ENCODE data around the gene HOXA3. TPM values are rescaled to one million over a fixed set of nuclear protein-coding genes. Genes with fewer than 3 reads are reported as not detected.

Gene HOXA3
- total RNA-seq, 1 experiment from 2014 or later: not detected

GRCh38 chr7:27145914-27146412, 6.4 kb downstream of the HOXA3 start:
- Histone ChIP-seq H4K20me1 (ENCODE audit: control insufficient read depth, insufficient read depth, insufficient read length) (no peaks in the 10 kb centered on the region), H2AFZ (ENCODE audit: low read length) (no peak overlapping the region), H3K23ac (ENCODE audit: insufficient read length, low read depth, low read length) (no peak overlapping the region), H3K23me2 (ENCODE audit: insufficient read length, low read depth, low read length, poor library complexity, severe bottlenecking) (peaks cover 14% of the 10 kb centered on the region), H3K4ac (ENCODE audit: low read depth, low read length) (no peak overlapping the region), H2BK20ac (ENCODE audit: low read depth, low read length, poor library complexity, severe bottlenecking) (no peak overlapping the region), H3K9ac (ENCODE audit: extremely low read depth, insufficient read length, low read length) (no peak overlapping the region), H3K18ac (ENCODE audit: insufficient read length, low read depth, low read length) (no peak overlapping the region), H2BK15ac (ENCODE audit: low read depth, low read length) (no peak overlapping the region), H3T11ph (ENCODE audit: low read length) (no peak overlapping the region), H3K9me3 (ENCODE audit: control insufficient read depth, low read depth, low read length) (no peaks in the 10 kb centered on the region), H4K91ac (ENCODE audit: insufficient read length, low read depth, low read length) (no peak overlapping the region), H3K27me3 (ENCODE audit: insufficient read depth, low read length) (peaks cover 94% of the 10 kb centered on the region), H2BK5ac (ENCODE audit: insufficient read length, low read length) (no peak overlapping the region), H4K5ac (ENCODE audit: insufficient read length, low read depth, low read length) (no peak overlapping the region), H3K14ac (ENCODE audit: insufficient read depth, low read length) (no peak overlapping the region), H3K4me2 (ENCODE audit: insufficient read depth, insufficient read length, low read length) (no peak overlapping the region), H3K79me1 (ENCODE audit: insufficient read depth, low read depth, low read length, poor library complexity, severe bottlenecking) (no peaks in the 10 kb centered on the region), H2BK12ac (ENCODE audit: insufficient read length, low read depth, low read length) (no peak overlapping the region), H3K27ac (ENCODE audit: insufficient read length, low read depth, low read length) (no peak overlapping the region), H3K79me2 (ENCODE audit: insufficient read depth, low read length) (no peaks in the 10 kb centered on the region), H3K56ac (ENCODE audit: insufficient read length, low read depth, low read length) (no peak overlapping the region), H2AK5ac (ENCODE audit: insufficient read length, low read length) (no peak overlapping the region), H4K8ac (replicated peaks; ENCODE audit: insufficient read length, low read depth, low read length) (no peak overlapping the region), H2BK120ac (ENCODE audit: low read depth, low read length, poor library complexity, severe bottlenecking) (no peak overlapping the region), H3K4me1 (ENCODE audit: insufficient read depth, low read length) (no peaks in the 10 kb centered on the region)
- no peak overlapping the region for H3K27ac Mint-ChIP-seq
- peaks cover 100% of the 10 kb centered on the region for H3K27me3 Mint-ChIP-seq (ENCODE audit: low read depth)
- TF ChIP-seq CTCF (conservative IDR thresholded peaks at IDR 0.05): no peak
- no peaks in the 10 kb centered on the region; a peak in 3 of 7 replicates for H3K36me3 Mint-ChIP-seq (ENCODE audit: insufficient read depth in 1 of 3, low read depth in 3 of 3)
- DNase-seq: no peak
- peaks cover 8 to 27% of the 10 kb centered on the region in 2 experiments for H3K4me1 Mint-ChIP-seq
- no CpG with 5 or more reads among the region's 11 CpGs for WGBS (ENCODE audit: extremely low coverage, insufficient read length, low lambda C conversion rate)
- H3K4me3 Mint-ChIP-seq: no peak overlapping the region
- peaks cover 19 to 25% of the 10 kb centered on the region in 2 experiments for H3K9me3 Mint-ChIP-seq

Measured in H9 (cell line).